Left lung (tissue), 10 donors: ENCODE data around the gene KRTAP5-6. TPM values are rescaled to one million over a fixed set of nuclear protein-coding genes. Genes with fewer than 3 reads are reported as not detected.

Experiments
- ATAC-seq: fragments of 200-7000 bp; cut with Tn5 transposase; one replicate; pipeline ENCODE4 v1.9.1; 2020; ENCODE audit warnings: moderate library complexity
- DNase-seq, 4 donors: peaks; one replicate each; pipeline ENCODE4 v3.0.0-alpha.2; 2013 to 2020
- H3K27ac ChIP-seq, 2 donors: fragments of 200-600 bp; sonication (generic) in 1 of 2; one replicate each; pipeline versions ENCODE4 v1.5.0 to v1.8.0; 2020 to 2021
- H3K27me3 ChIP-seq, 2 donors: fragments of 200-600 bp; sonication (generic) in 1 of 2; one replicate each; pipeline versions ENCODE4 v1.5.0 to v1.8.0; 2020 to 2021
- H3K36me3 ChIP-seq, 2 donors: fragments of 200-600 bp; sonication (generic) in 1 of 2; one replicate each; pipeline versions ENCODE4 v1.5.0 to v1.8.0; 2020 to 2021
- H3K4me1 ChIP-seq, 2 donors: fragments of 200-600 bp; one replicate each; pipeline ENCODE4 v1.8.0; 2021
- H3K4me3 ChIP-seq, 2 donors: fragments of 200-600 bp; sonication (generic) in 1 of 2; one replicate each; pipeline versions ENCODE4 v1.5.0 to v1.8.0; 2020 to 2021; ENCODE audit warnings: mild to moderate bottlenecking in 1 of 2
- H3K9me3 ChIP-seq, 2 donors: fragments of 200-600 bp; sonication (generic) in 1 of 2; one replicate each; pipeline versions ENCODE4 v1.5.0 to v1.8.0; 2020 to 2021
- CTCF ChIP-seq, 2 donors: fragments of 200-600 bp; sonication (generic) in 1 of 2; IDR thresholded peaks; one replicate each; pipeline versions ENCODE4 v1.5.0 to v1.8.0; 2021; ENCODE audit warnings: antibody characterized with exemption in 2 of 2
- intact Hi-C, 2 donors: fragments of 100-400 bp; cut with DNase I; formaldehyde crosslinking; loops; one replicate each; pipeline versions ENCODE4 v1.11.2 to v1.14.2; 2022
- polyA plus RNA-seq, 6 donors: library from polyadenylated mRNA; unstranded; fragments of 120-200 nt; gene quantifications; one replicate each; pipeline ENCODE4 v1.2.1, GENCODE V29; 2013; ENCODE audit not compliant: insufficient read length in 6 of 6
- total RNA-seq, 2 donors: library from RNA; stranded (reverse); fragmentation: NEBNext Ultra II Directional; extraction: Animal tissue kit (Norgen Biotek cat#: 25700); gene quantifications; one replicate each; pipeline ENCODE4 v1.2.1, GENCODE V29; 2021
- donor health status: DM: no; HTN: yes; CAD: no.
- donor health status: DM: no; HTN: no; CAD: no.

The KRTAP5-6 gene
- total and polyA plus RNA-seq, 8 donors: not detected

- ATAC-seq (no peak), DNase-seq (no peak)
- no peak for TF ChIP-seq CTCF (IDR thresholded peaks at IDR 0.05)
- H3K27me3 ChIP-seq: peaks cover 12 to 68% of the 10 kb centered on the region in 2 donors
- intact Hi-C loops: no loop called here
- no peak overlapping the region for H3K27ac ChIP-seq
- no peaks in the 10 kb centered on the region for H3K4me1 ChIP-seq
- H3K9me3 ChIP-seq: no peaks in the 10 kb centered on the region
- H3K4me3 ChIP-seq: no peak overlapping the region
- H3K36me3 ChIP-seq: no peaks in the 10 kb centered on the region
Measured at GRCh38 chr11:1670905-1671371, 26.1 kb upstream of the KRTAP5-6 start.

GRCh38 chr11:1671658-1672057 lies 25.3 kb upstream of the KRTAP5-6 start:
- DNase-seq (no peak), ATAC-seq (no peak)
- Histone ChIP-seq H3K4me1 (no peaks in the 10 kb centered on the region), H3K4me3 (no peak overlapping the region), H3K9me3 (no peaks in the 10 kb centered on the region), H3K27me3 (peaks cover 17 to 75% of the 10 kb centered on the region in 2 donors), H3K27ac (no peak overlapping the region), H3K36me3 (no peaks in the 10 kb centered on the region)
- intact Hi-C loops: no loop called here
- TF ChIP-seq CTCF (IDR thresholded peaks at IDR 0.05): no peak

- intact Hi-C loops: no loop called here
- H3K27me3 ChIP-seq: peaks cover 17 to 78% of the 10 kb centered on the region in 2 donors
- no peak for TF ChIP-seq CTCF (IDR thresholded peaks at IDR 0.05)
- no peaks in the 10 kb centered on the region for H3K36me3 ChIP-seq
- no peak overlapping the region for H3K27ac ChIP-seq
- DNase-seq (no peak), ATAC-seq (no peak)
- H3K9me3 ChIP-seq: no peaks in the 10 kb centered on the region
- H3K4me3 ChIP-seq: no peak overlapping the region
- no peaks in the 10 kb centered on the region for H3K4me1 ChIP-seq
Measured at GRCh38 chr11:1672613-1673350, 24.2 kb upstream of the KRTAP5-6 start.

GRCh38 chr11:1673446-1674172 lies 23.4 kb upstream of the KRTAP5-6 start:
- DNase-seq (no peak), ATAC-seq (no peak)
- Histone ChIP-seq H3K9me3 (no peaks in the 10 kb centered on the region), H3K36me3 (no peaks in the 10 kb centered on the region), H3K27me3 (peaks cover 17 to 78% of the 10 kb centered on the region in 2 donors), H3K4me3 (no peak overlapping the region), H3K27ac (no peak overlapping the region), H3K4me1 (no peaks in the 10 kb centered on the region)
- TF ChIP-seq CTCF (IDR thresholded peaks at IDR 0.05): no peak
- intact Hi-C loops: no loop called here
